Keratinocyte (primary cell): Measurements from ENCODE around the gene OR1L1. TPM values are rescaled to one million over a fixed set of nuclear protein-coding genes. Genes with fewer than 3 reads are reported as not detected.

Experiments
- DNase-seq: peaks from one replicate; pipeline ENCODE4 v3.0.0-alpha.2; 2011; ENCODE audit warnings: low read depth, missing footprints, low spot score
- FAIRE-seq: peaks from 2 replicates; lab custom pipeline; 2011; peaks lifted over from hg19 to GRCh38; lab: Jason Lieb, UNC
- H2AFZ ChIP-seq: 2 replicates; pipeline ENCODE4 v1.6.0; 2012; ENCODE audit warnings: low read length, control low read depth, inconsistent platforms; ENCODE audit not compliant: control insufficient read depth
- H3K27ac ChIP-seq: 2 replicates; pipeline ENCODE4 v1.5.1; 2011; ENCODE audit warnings: low read length; ENCODE audit not compliant: control insufficient read depth, insufficient read depth
- H3K27me3 ChIP-seq: 3 replicates; pipeline ENCODE4 v1.6.0; 2011; ENCODE audit warnings: low read length; ENCODE audit not compliant: control insufficient read depth, insufficient read depth; ENCODE audit errors: extremely low read depth
- H3K36me3 ChIP-seq, 2 experiments: 2 replicates in 1 of 2; 3 replicates in 1 of 2; pipeline ENCODE4 v1.5.1; 2011; ENCODE audit warnings: low read length in 2 of 2, mild to moderate bottlenecking in 1 of 2; ENCODE audit not compliant: control insufficient read depth in 2 of 2, insufficient read depth in 2 of 2; ENCODE audit errors: extremely low read depth in 1 of 2
- H3K4me1 ChIP-seq: 3 replicates; pipeline ENCODE4 v1.5.1; 2011; ENCODE audit warnings: low read length; ENCODE audit not compliant: control insufficient read depth, insufficient read depth; ENCODE audit errors: extremely low read depth
- H3K4me2 ChIP-seq: 3 replicates; pipeline ENCODE4 v1.6.0; 2011; ENCODE audit warnings: low read depth, low read length; ENCODE audit not compliant: control insufficient read depth, insufficient read depth; ENCODE audit errors: extremely low read depth
- H3K4me3 ChIP-seq, 3 experiments: fragments of 200-600 bp in 1 of 3; sonication (generic) in 1 of 3; 2 replicates in 2 of 3; 3 replicates in 1 of 3; pipeline ENCODE4 v1.5.1; 2011 to 2016; ENCODE audit warnings: low read length in 3 of 3, mild to moderate bottlenecking in 3 of 3, control low read depth in 2 of 3, inconsistent platforms in 1 of 3, low read depth in 1 of 3, mixed read lengths in 1 of 3, mixed run types in 1 of 3, moderate library complexity in 1 of 3; ENCODE audit not compliant: control insufficient read depth in 2 of 3, insufficient read depth in 2 of 3; ENCODE audit errors: extremely low read depth in 1 of 3
- H3K79me2 ChIP-seq: 2 replicates; pipeline ENCODE4 v1.6.0; 2012; ENCODE audit warnings: low read length; ENCODE audit not compliant: control insufficient read depth, insufficient read depth
- H3K9ac ChIP-seq: 3 replicates; pipeline ENCODE4 v1.6.0; 2011; ENCODE audit warnings: low read length; ENCODE audit not compliant: control insufficient read depth, insufficient read depth; ENCODE audit errors: extremely low read depth
- H3K9me1 ChIP-seq: 3 replicates; pipeline ENCODE4 v1.6.0; 2011; ENCODE audit warnings: low read length; ENCODE audit not compliant: control insufficient read depth, insufficient read depth; ENCODE audit errors: extremely low read depth
- H3K9me3 ChIP-seq: 2 replicates; pipeline ENCODE4 v1.5.1; 2012; ENCODE audit warnings: low read depth, low read length; ENCODE audit not compliant: control insufficient read depth
- H4K20me1 ChIP-seq: 3 replicates; pipeline ENCODE4 v1.6.0; 2011; ENCODE audit warnings: low read length; ENCODE audit not compliant: control insufficient read depth, insufficient read depth; ENCODE audit errors: extremely low read depth
- CTCF ChIP-seq, 3 experiments: IDR thresholded peaks in 1 of 3; conservative IDR thresholded peaks in 1 of 3; optimal IDR thresholded peaks in 1 of 3; 2 replicates in 2 of 3; 3 replicates in 1 of 3; pipeline versions ENCODE3 to v1.5.1; 2011; ENCODE audit warnings: low read length in 3 of 3, mild to moderate bottlenecking in 3 of 3, moderate library complexity in 2 of 3, control low read depth in 1 of 3, inconsistent platforms in 1 of 3; ENCODE audit not compliant: insufficient read depth in 2 of 3; ENCODE audit errors: extremely low read depth in 1 of 3
- EZH2 ChIP-seq: IDR thresholded peaks from one replicate; pipeline ENCODE4 v1.6.1; 2012; ENCODE audit warnings: inconsistent platforms, mild to moderate bottlenecking, low read length, moderate library complexity
- dilution Hi-C: fragments of 300-500 bp; cut with MboI; formaldehyde crosslinking; loops from one replicate; pipeline ENCODE4 v1.7.0; 2020; ENCODE audit warnings: low sequenced_read_pairs; ENCODE audit not compliant: extremely low pct_ligation_motif_present
- polyA plus RNA-seq, 5 experiments: library from polyadenylated mRNA; depleted of rRNA in 3 of 5; stranded (reverse) in 3 of 5; stranded (forward) in 1 of 5; unstranded in 1 of 5; fragments of >200 nt; gene quantifications; 1 replicate in 1 of 5; 2 replicates in 3 of 5; 3 replicates in 1 of 5; pipeline versions ENCODE4 v1.2.1 to v1.2.3, GENCODE V29; 2011 to 2012; ENCODE audit warnings: missing spikeins in 2 of 5, low read depth in 1 of 5, low replicate concordance in 1 of 5

The OR1L1 gene
- polyA plus RNA-seq, 1 donor (not counting 4 experiments of a cell fraction or from before 2014, with no cell fraction given), result not detected

- no peak overlapping the region for H3K9ac ChIP-seq
- FAIRE-seq, result no peak
- H3K9me1 ChIP-seq, result no peaks in the 10 kb centered on the region
- H3K27me3 ChIP-seq, result no peaks in the 10 kb centered on the region
- no peak overlapping the region for H3K4me3 ChIP-seq
- dilution Hi-C loops, result no loop called here
- H3K27ac ChIP-seq, result no peak overlapping the region
- H3K4me1 ChIP-seq, result no peaks in the 10 kb centered on the region
- DNase-seq, result no peak
- H4K20me1 ChIP-seq, result no peaks in the 10 kb centered on the region
- H2AFZ ChIP-seq, result no peak overlapping the region
- no peak overlapping the region for H3K4me2 ChIP-seq
- H3K9me3 ChIP-seq, result no peaks in the 10 kb centered on the region
- TF ChIP-seq EZH2 (no peak), CTCF (optimal IDR thresholded peaks at IDR 0.05 in 1 of 3, IDR thresholded peaks at IDR 0.05 in 1 of 3, conservative IDR thresholded peaks at IDR 0.05 in 1 of 3; ENCODE audit: extremely low read depth in 1 of 3, insufficient read depth in 2 of 3, low read length in 3 of 3) (no peak)
- H3K79me2 ChIP-seq, result no peaks in the 10 kb centered on the region
- no peaks in the 10 kb centered on the region for H3K36me3 ChIP-seq
Measured at GRCh38 chr9:122619996-122620395, 41.5 kb upstream of the OR1L1 start.

- no peak for TF ChIP-seq CTCF (optimal IDR thresholded peaks at IDR 0.05 in 1 of 3, IDR thresholded peaks at IDR 0.05 in 1 of 3, conservative IDR thresholded peaks at IDR 0.05 in 1 of 3; ENCODE audit: extremely low read depth in 1 of 3, insufficient read depth in 2 of 3, low read length in 3 of 3)
- no peak for TF ChIP-seq EZH2
- H3K27me3 ChIP-seq, result no peaks in the 10 kb centered on the region
- H3K4me1 ChIP-seq, result no peaks in the 10 kb centered on the region
- no peaks in the 10 kb centered on the region for H3K36me3 ChIP-seq
- H4K20me1 ChIP-seq, result no peaks in the 10 kb centered on the region
- no peaks in the 10 kb centered on the region for H3K79me2 ChIP-seq
- FAIRE-seq (no peak), DNase-seq (no peak)
- no peak overlapping the region for H3K9ac ChIP-seq
- no peak overlapping the region for H2AFZ ChIP-seq
- no peaks in the 10 kb centered on the region for H3K9me3 ChIP-seq
- H3K9me1 ChIP-seq, result no peaks in the 10 kb centered on the region
- H3K27ac ChIP-seq, result no peak overlapping the region
- H3K4me2 ChIP-seq, result no peak overlapping the region
- no peak overlapping the region for H3K4me3 ChIP-seq
- dilution Hi-C loops, result no loop called here
Measured at GRCh38 chr9:122642226-122642625, 19.3 kb upstream of the OR1L1 start.
